Measurements from ENCODE around the gene GALNT14. TPM values are rescaled to one million over a fixed set of nuclear protein-coding genes. Genes with fewer than 3 reads are reported as not detected.

The GALNT14 gene
- total and polyA plus RNA-seq, 2 donors (not counting 1 experiment from before 2014, with no cell fraction given) = 3.1 to 6.2 TPM

DNA sequence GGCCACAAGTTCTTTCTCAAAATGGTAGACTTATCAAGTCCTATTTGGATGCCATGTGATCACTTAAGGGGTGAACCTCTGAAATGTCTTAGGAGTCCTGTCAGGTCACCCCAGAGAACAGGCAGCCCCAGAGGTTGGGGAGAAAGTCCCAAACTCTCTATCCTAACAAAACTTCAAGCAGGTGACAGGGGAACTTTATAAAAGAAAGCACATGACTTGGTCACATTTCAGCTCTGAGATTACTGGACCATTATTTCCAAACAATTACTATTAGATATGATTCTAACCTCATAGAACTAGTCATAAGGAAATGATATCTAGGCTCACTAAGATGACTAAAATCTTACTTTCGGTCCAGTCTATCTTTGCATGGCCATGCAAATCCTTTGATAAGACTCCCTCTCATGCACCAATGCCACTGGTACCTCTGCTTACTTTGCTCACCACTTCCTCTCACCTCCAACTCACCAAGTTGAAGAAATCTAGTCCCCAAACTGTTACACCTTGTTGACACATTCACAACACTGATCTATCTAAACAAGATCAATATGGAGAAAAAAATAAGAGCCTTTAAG is 107.0 kb downstream of the GALNT14 start:
- POLR2A ChIA-PET = no interaction called here
- ATAC-seq (ENCODE audit: low read depth) (no peak), DNase-seq (no peak)
- Mint-ChIP-seq H3K4me1 (peaks cover 4% of the 10 kb centered on the region), H3K9me3 (ENCODE audit: insufficient read depth) (peaks cover 4% of the 10 kb centered on the region), H3K27me3 (no peaks in the 10 kb centered on the region), H3K4me3 (no peak overlapping the region), H3K27ac (no peak overlapping the region)
- Histone ChIP-seq H3K9ac (ENCODE audit: low read length) (no peak overlapping the region), H3K4me2 (replicated peaks; ENCODE audit: low read depth, low read length, poor library complexity, severe bottlenecking) (no peak overlapping the region), H2AFZ (ENCODE audit: insufficient read depth, low read depth, low read length, poor library complexity, severe bottlenecking) (no peak overlapping the region), H3K4me3 (ENCODE audit: control extremely low read depth in 1 of 5, extremely low read depth in 1 of 5, insufficient read depth in 1 of 5, low read depth in 2 of 5, low read length in 4 of 5) (no peak overlapping the region), H3K27me3 (replicated peaks in 1 of 4; ENCODE audit: control extremely low read depth in 1 of 4, control insufficient read depth in 3 of 4, insufficient read depth in 4 of 4, low read length in 3 of 4) (no peaks in the 10 kb centered on the region), H3K36me3 (replicated peaks in 1 of 2; ENCODE audit: control extremely low read depth in 1 of 2, control insufficient read depth in 1 of 2, extremely low read depth in 1 of 2, insufficient read depth in 2 of 2, low read length in 1 of 2) (no peaks in the 10 kb centered on the region), H3K79me2 (ENCODE audit: control insufficient read depth, insufficient read depth, low read length) (no peaks in the 10 kb centered on the region), H3K27ac (ENCODE audit: low read length in 2 of 2) (no peak overlapping the region), H3K4me1 (ENCODE audit: control insufficient read depth in 2 of 2, insufficient read depth in 2 of 2, low read length in 2 of 2) (no peaks in the 10 kb centered on the region), H4K20me1 (ENCODE audit: control insufficient read depth, insufficient read depth, low read length, poor library complexity, severe bottlenecking) (no peaks in the 10 kb centered on the region), H3K9me3 (ENCODE audit: control extremely low read depth in 1 of 3, control insufficient read depth in 2 of 3, insufficient read depth in 1 of 3, low read length in 2 of 3) (peaks cover 0 to 2% (median 2%) of the 10 kb centered on the region in 3 donors)
- intact Hi-C loops (cut with micrococcal nuclease) = no loop called here
- 0% methylated on average over 1 of the region's 1 CpG for WGBS (ENCODE audit: insufficient coverage)
- CTCF ChIA-PET = no interaction called here
- no peak for TF ChIP-seq CTCF (IDR thresholded peaks at IDR 0.05)
- TF ChIP-seq EZH2 (IDR thresholded peaks at IDR 0.05; ENCODE audit: borderline replicate concordance, insufficient read depth, low read depth, low read length, poor library complexity, severe bottlenecking) = no peak

DNA sequence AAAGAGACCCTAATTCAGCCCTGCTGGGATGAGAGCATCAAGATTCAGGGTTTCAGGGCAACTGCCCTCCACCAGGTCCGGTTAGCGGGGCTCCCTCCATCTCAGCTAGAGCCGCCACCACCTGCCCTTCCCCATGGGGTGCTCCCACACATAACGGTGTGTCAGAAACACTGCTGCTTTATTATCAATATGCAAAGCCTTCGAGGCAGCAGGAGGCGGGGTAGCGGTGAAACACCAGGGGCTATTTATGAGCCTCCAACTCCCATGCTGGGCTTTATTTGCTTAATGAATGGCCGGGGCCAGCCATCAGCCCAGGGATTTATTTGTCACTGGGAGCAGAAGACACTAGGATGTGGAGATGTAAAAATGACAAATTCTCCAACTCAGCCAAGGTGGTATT is 109.8 kb downstream of the GALNT14 start:
- DNase-seq = no peak
- ChIA-PET POLR2A (no interaction called here), CTCF (interaction anchor here (0.6 kb wide), 1 partner anchor 262 kb away, joined by 3 read pairs; no protein-coding TSS in a partner anchor)
- no peak overlapping the region for H3K27ac Mint-ChIP-seq
- Histone ChIP-seq H3K79me2 (ENCODE audit: control insufficient read depth, insufficient read depth, low read length) (no peaks in the 10 kb centered on the region), H3K36me3 (replicated peaks in 1 of 2; ENCODE audit: control extremely low read depth in 1 of 2, control insufficient read depth in 1 of 2, extremely low read depth in 1 of 2, insufficient read depth in 2 of 2, low read length in 1 of 2) (no peaks in the 10 kb centered on the region), H3K4me2 (replicated peaks; ENCODE audit: low read depth, low read length, poor library complexity, severe bottlenecking) (no peak overlapping the region), H3K27me3 (replicated peaks in 1 of 4; ENCODE audit: control extremely low read depth in 1 of 4, control insufficient read depth in 3 of 4, insufficient read depth in 4 of 4, low read length in 3 of 4) (no peaks in the 10 kb centered on the region), H2AFZ (ENCODE audit: insufficient read depth, low read depth, low read length, poor library complexity, severe bottlenecking) (no peak overlapping the region), H3K4me3 (ENCODE audit: control extremely low read depth in 1 of 5, extremely low read depth in 1 of 5, insufficient read depth in 1 of 5, low read depth in 2 of 5, low read length in 4 of 5) (no peak overlapping the region), H4K20me1 (ENCODE audit: control insufficient read depth, insufficient read depth, low read length, poor library complexity, severe bottlenecking) (no peaks in the 10 kb centered on the region), H3K4me1 (ENCODE audit: control insufficient read depth in 2 of 2, insufficient read depth in 2 of 2, low read length in 2 of 2) (no peaks in the 10 kb centered on the region), H3K9ac (ENCODE audit: low read length) (no peak overlapping the region), H3K9me3 (ENCODE audit: control extremely low read depth in 1 of 3, control insufficient read depth in 2 of 3, insufficient read depth in 1 of 3, low read length in 2 of 3) (no peaks in the 10 kb centered on the region), H3K27ac (ENCODE audit: low read length in 2 of 2) (no peak overlapping the region)
- no peak overlapping the region for H3K4me3 Mint-ChIP-seq
- WGBS (ENCODE audit: insufficient coverage) = 89% methylated on average over 8 of the region's 8 CpGs
- no peak for TF ChIP-seq EZH2 (IDR thresholded peaks at IDR 0.05; ENCODE audit: borderline replicate concordance, insufficient read depth, low read depth, low read length, poor library complexity, severe bottlenecking)
- TF ChIP-seq CTCF (IDR thresholded peaks at IDR 0.05) = no peak
- intact Hi-C loops (cut with micrococcal nuclease) = no loop called here
- no peak for ATAC-seq (ENCODE audit: low read depth)
- peaks cover 2% of the 10 kb centered on the region for H3K9me3 Mint-ChIP-seq (ENCODE audit: insufficient read depth)
- H3K27me3 Mint-ChIP-seq = no peaks in the 10 kb centered on the region
- H3K4me1 Mint-ChIP-seq = peaks cover 4% of the 10 kb centered on the region

All from B cell (primary cell).